Endothelial cell (in vitro differentiated cells): ENCODE measurements around the gene LRP1B. TPM values are rescaled to one million over a fixed set of nuclear protein-coding genes. Genes with fewer than 3 reads are reported as not detected.

Experiments
- DNase-seq: peaks from one replicate; pipeline ENCODE4 v3.0.0; 2021; ENCODE audit warnings: low spot score
- H3K27ac Mint-ChIP-seq: one replicate; pipeline ENCODE4 v1.8.0; 2021; ENCODE audit warnings: mixed read lengths, inconsistent platforms; ENCODE audit not compliant: unreplicated experiment
- H3K27me3 Mint-ChIP-seq: one replicate; pipeline ENCODE4 v1.8.0; 2021; ENCODE audit warnings: mild to moderate bottlenecking, moderate library complexity, mixed read lengths, inconsistent platforms; ENCODE audit not compliant: unreplicated experiment
- H3K36me3 Mint-ChIP-seq: one replicate; pipeline ENCODE4 v1.8.0; 2021; ENCODE audit warnings: mild to moderate bottlenecking, low read depth, mixed read lengths, inconsistent platforms; ENCODE audit not compliant: unreplicated experiment
- H3K4me1 Mint-ChIP-seq: one replicate; pipeline ENCODE4 v1.8.0; 2021; ENCODE audit warnings: mild to moderate bottlenecking, mixed read lengths, inconsistent platforms; ENCODE audit not compliant: unreplicated experiment
- H3K4me3 Mint-ChIP-seq: one replicate; pipeline ENCODE4 v1.8.0; 2021; ENCODE audit warnings: mild to moderate bottlenecking, mixed read lengths, inconsistent platforms; ENCODE audit not compliant: unreplicated experiment
- H3K9me3 Mint-ChIP-seq: one replicate; pipeline ENCODE4 v1.8.0; 2021; ENCODE audit warnings: mixed read lengths, inconsistent platforms; ENCODE audit not compliant: unreplicated experiment
- CTCF ChIP-seq: fragments of 200-600 bp; sonication (generic); IDR thresholded peaks from one replicate; pipeline ENCODE4 v1.5.0; 2021; ENCODE audit warnings: antibody characterized with exemption; ENCODE audit not compliant: unreplicated experiment
- total RNA-seq: library from RNA; stranded (reverse); fragmentation: NEBNext Ultra II Directional; extraction: Animal tissue kit (Norgen Biotek cat#: 25700); gene quantifications from one replicate; pipeline ENCODE4 v1.2.1, GENCODE V29; 2021; ENCODE audit not compliant: unreplicated experiment

The LRP1B gene
- total RNA-seq, 1 donor from 2014 or later = 1.4 TPM

GRCh38 chr2:142033393-142033792 lies 97.4 kb downstream of the LRP1B start:
- H3K4me1 Mint-ChIP-seq = peaks cover 6% of the 10 kb centered on the region
- no peak overlapping the region for H3K27ac Mint-ChIP-seq
- no peak for DNase-seq
- no peaks in the 10 kb centered on the region for H3K9me3 Mint-ChIP-seq
- TF ChIP-seq CTCF = no peak
- H3K27me3 Mint-ChIP-seq = peaks cover 4% of the 10 kb centered on the region
- H3K36me3 Mint-ChIP-seq = no peaks in the 10 kb centered on the region
- H3K4me3 Mint-ChIP-seq = no peak overlapping the region

- H3K27me3 Mint-ChIP-seq = peaks cover 4% of the 10 kb centered on the region
- no peak overlapping the region for H3K27ac Mint-ChIP-seq
- no peak overlapping the region for H3K4me3 Mint-ChIP-seq
- no peaks in the 10 kb centered on the region for H3K9me3 Mint-ChIP-seq
- no peaks in the 10 kb centered on the region for H3K4me1 Mint-ChIP-seq
- no peak for TF ChIP-seq CTCF
- DNase-seq = no peak
- H3K36me3 Mint-ChIP-seq = no peaks in the 10 kb centered on the region
Observed at GRCh38 chr2:142031656-142032055, 99.2 kb downstream of the LRP1B start.

GRCh38 chr2:142030735-142031134 lies 100.1 kb downstream of the LRP1B start:
- no peak for TF ChIP-seq CTCF
- Mint-ChIP-seq H3K4me1 (no peaks in the 10 kb centered on the region), H3K9me3 (no peaks in the 10 kb centered on the region), H3K36me3 (no peaks in the 10 kb centered on the region), H3K27me3 (peaks cover 4% of the 10 kb centered on the region), H3K4me3 (no peak overlapping the region), H3K27ac (no peak overlapping the region)
- DNase-seq = no peak

GRCh38 chr2:142029974-142030373 lies 100.8 kb downstream of the LRP1B start:
- Mint-ChIP-seq H3K9me3 (no peaks in the 10 kb centered on the region), H3K4me3 (no peak overlapping the region), H3K36me3 (no peaks in the 10 kb centered on the region), H3K4me1 (no peaks in the 10 kb centered on the region), H3K27ac (no peak overlapping the region), H3K27me3 (peaks cover 4% of the 10 kb centered on the region)
- DNase-seq = no peak
- TF ChIP-seq CTCF = no peak

GRCh38 chr2:142025394-142025793 lies 105.4 kb downstream of the LRP1B start:
- H3K4me3 Mint-ChIP-seq = no peak overlapping the region
- H3K27ac Mint-ChIP-seq = no peak overlapping the region
- H3K9me3 Mint-ChIP-seq = no peaks in the 10 kb centered on the region
- H3K36me3 Mint-ChIP-seq = no peaks in the 10 kb centered on the region
- no peak for TF ChIP-seq CTCF
- peaks cover 1% of the 10 kb centered on the region for H3K27me3 Mint-ChIP-seq
- H3K4me1 Mint-ChIP-seq = no peaks in the 10 kb centered on the region
- DNase-seq = no peak
